Measurements from ENCODE around the gene CYGB.

The CYGB gene

DNA sequence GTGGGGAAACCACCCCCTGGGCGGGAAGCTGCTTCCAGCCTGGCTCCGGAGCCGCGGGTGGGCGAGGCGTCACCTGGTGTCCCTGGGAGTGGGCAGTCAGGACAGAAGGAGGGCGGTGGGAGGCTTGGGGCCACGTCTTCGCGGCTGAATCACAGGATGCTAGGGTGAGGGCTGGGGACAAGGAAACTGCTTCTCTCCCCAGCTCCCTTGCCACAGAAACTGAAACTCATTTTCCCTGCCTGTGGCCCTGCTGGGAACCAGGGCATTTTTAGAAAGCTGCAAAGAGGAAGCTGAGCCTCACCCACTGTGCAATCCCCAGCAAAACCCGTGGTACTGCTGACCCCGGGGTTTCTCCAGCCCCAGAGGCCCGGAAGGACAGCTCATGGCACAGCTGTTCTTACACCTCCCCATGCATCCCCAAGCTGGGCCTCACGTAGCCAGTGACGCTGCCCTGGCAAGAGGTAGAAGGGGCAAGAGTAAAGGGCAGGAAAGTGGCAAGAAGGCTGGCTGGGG is 44.5 kb downstream of the CYGB start:
- CTCF ChIA-PET = interaction anchor here (0.5 to 2.3 kb wide), 10 partner anchors 12 to 189 kb away, joined by 3 to 8 read pairs (median 3); partner anchors contain the start of gene AANAT
- no peak overlapping the region for H3K27ac ChIP-seq (ENCODE audit: extremely low read depth, low read depth, low read length)
- TF ChIP-seq ZBTB49 (tag by site-specific recombination; IDR thresholded peaks at IDR 0.05; ENCODE audit: low read depth) = no peak
- TF ChIP-seq PRDM2 (tag by site-specific recombination; IDR thresholded peaks at IDR 0.05; ENCODE audit: borderline replicate concordance) = no peak
- no peak for TF ChIP-seq ZNF626 (tag by site-specific recombination; IDR thresholded peaks at IDR 0.05)
- no peak for TF ChIP-seq REPIN1 (tag by site-specific recombination; IDR thresholded peaks at IDR 0.05; ENCODE audit: low read depth)
- no peak for TF ChIP-seq ZNF791 (tag by site-specific recombination; IDR thresholded peaks at IDR 0.05)
- no peak for TF ChIP-seq ZNF10 (tag by site-specific recombination; IDR thresholded peaks at IDR 0.05)
- no peak for TF ChIP-seq ZNF138 (tag by site-specific recombination; IDR thresholded peaks at IDR 0.05; ENCODE audit: borderline replicate concordance)
- no peak for TF ChIP-seq ZNF48 (tag by site-specific recombination; IDR thresholded peaks at IDR 0.05)
- no peak for TF ChIP-seq WT1 (tag by site-specific recombination; IDR thresholded peaks at IDR 0.05)
- no peak for TF ChIP-seq SP3 (tag by site-specific recombination; IDR thresholded peaks at IDR 0.05)
- peak; percentile 93 for TF ChIP-seq ZIC2 (tag by site-specific recombination; IDR thresholded peaks at IDR 0.05)
- no peak for TF ChIP-seq ZNF184 (tag by site-specific recombination; IDR thresholded peaks at IDR 0.05)
- TF ChIP-seq ZFP41 (tag by site-specific recombination; IDR thresholded peaks at IDR 0.05; ENCODE audit: borderline replicate concordance) = no peak
- no peak for TF ChIP-seq YY1 (tag by site-specific recombination; IDR thresholded peaks at IDR 0.05)
- TF ChIP-seq, protein P1, sequence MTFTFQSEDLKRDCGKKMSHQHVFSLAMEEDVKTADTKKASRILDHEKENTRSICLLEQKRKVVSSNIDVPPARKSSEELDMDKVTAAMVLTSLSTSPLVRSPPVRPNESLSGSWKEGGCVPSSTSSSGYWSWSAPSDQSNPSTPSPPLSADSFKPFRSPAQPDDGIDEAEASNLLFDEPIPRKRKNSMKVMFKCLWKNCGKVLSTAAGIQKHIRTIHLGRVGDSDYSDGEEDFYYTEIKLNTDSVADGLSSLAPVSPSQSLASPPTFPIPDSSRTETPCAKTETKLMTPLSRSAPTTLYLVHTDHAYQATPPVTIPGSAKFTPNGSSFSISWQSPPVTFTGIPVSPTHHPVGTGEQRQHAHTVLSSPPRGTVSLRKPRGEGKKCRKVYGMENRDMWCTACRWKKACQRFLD (tag by site-specific recombination; IDR thresholded peaks at IDR 0.05) = no peak
- peak; percentile 85 for TF ChIP-seq ZNF341 (tag by site-specific recombination; IDR thresholded peaks at IDR 0.05; ENCODE audit: low read depth)
- peak; percentile 70; the same call in 1 of the 2 replicates for TF ChIP-seq EGR2 (tag by site-specific recombination; IDR thresholded peaks at IDR 0.05; ENCODE audit: low read depth)
- no peak for TF ChIP-seq ZNF701 (tag by site-specific recombination; IDR thresholded peaks at IDR 0.05)
- TF ChIP-seq ZNF776 (tag by site-specific recombination; IDR thresholded peaks at IDR 0.05; ENCODE audit: borderline replicate concordance) = no peak
- no peak for TF ChIP-seq KLF8 (tag by site-specific recombination; IDR thresholded peaks at IDR 0.05)
- TF ChIP-seq ZFHX2 (tag by site-specific recombination; conservative IDR thresholded peaks at IDR 0.05) = peak; percentile 74
- TF ChIP-seq ZNF707 (tag by site-specific recombination; IDR thresholded peaks at IDR 0.05) = no peak
- no peak for TF ChIP-seq ZNF501 (tag by site-specific recombination; IDR thresholded peaks at IDR 0.05)
- no peak for TF ChIP-seq ZSCAN23 (tag by site-specific recombination; IDR thresholded peaks at IDR 0.05)
- no peak for TF ChIP-seq ZNF112 (tag by site-specific recombination; IDR thresholded peaks at IDR 0.05)
- TF ChIP-seq ZNF629 (tag by site-specific recombination; IDR thresholded peaks at IDR 0.05) = no peak
- no peak for TF ChIP-seq ZNF324 (tag by site-specific recombination; IDR thresholded peaks at IDR 0.05)
- TF ChIP-seq OSR2 (tag by site-specific recombination; IDR thresholded peaks at IDR 0.05) = no peak
- TF ChIP-seq SP7 (tag by site-specific recombination; IDR thresholded peaks at IDR 0.05) = no peak
- TF ChIP-seq ZBTB48 (tag by site-specific recombination; IDR thresholded peaks at IDR 0.05) = 0 out of 2 replicates have a peak, but pooled peaks have one; percentile 31

More for the DNA sequence above, 44.5 kb downstream of the CYGB start:
- Histone ChIP-seq H3K4me1 (ENCODE audit: control insufficient read depth, insufficient read depth, low read length) (peaks cover 4% of the 10 kb centered on the region; the same call in 1 of the 2 replicates), H3K36me3 (ENCODE audit: control insufficient read depth in 2 of 2, insufficient read depth in 1 of 2, low read length in 2 of 2) (no peaks in the 10 kb centered on the region), H3K9me3 (ENCODE audit: control insufficient read depth, insufficient read depth, low read depth, low read length) (no peaks in the 10 kb centered on the region), H3K4me3 (ENCODE audit: low read depth, low read length) (no peak overlapping the region)
- POLR2A ChIA-PET = interaction anchor here (0.5 kb wide), 1 partner anchor 27 kb away, joined by 4 read pairs; no protein-coding TSS in a partner anchor
